ENCODE results near the gene ESPN.

DNA sequence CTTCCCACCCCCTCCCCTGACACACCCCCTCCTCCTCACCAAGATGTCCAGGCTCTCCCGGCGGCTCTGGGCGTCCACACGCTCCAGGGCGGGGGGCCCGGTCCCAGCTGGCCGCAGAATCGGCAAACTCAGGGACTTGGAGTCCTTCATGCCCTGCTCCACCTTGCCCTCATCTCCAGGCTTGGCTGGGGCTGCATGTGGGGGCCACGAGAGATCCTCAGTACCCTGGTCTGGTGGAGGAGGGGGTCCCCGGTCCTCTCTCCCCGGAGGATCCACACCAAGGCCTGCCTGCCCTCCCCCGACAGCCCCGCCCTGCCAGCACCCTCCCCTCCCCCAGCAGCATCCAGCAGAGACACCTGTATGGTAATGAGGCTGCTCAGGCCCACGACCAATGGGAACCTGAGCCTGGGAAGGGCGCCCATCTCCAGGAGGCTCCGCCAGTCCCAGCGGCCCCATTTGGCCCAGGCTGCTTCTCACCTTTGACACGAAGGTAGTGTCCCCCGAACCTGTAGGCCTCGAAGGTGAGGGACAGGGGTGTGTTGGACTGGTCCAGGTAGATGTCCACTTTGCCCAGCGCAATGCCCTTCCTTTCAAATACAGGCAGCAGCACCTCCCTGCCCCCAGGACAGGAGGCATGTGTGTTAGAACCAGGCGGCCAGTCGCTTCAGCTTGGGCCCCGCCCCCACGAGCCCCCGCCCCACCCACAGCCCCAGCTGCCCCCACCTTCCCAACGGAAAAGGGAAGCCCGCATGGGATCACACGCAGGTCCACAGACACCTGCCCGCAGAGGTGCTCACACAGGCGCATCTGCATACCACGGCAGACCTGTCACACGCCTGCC is 49.6 kb downstream of the ESPN start:
- TF ChIP-seq ZNF274 (IDR thresholded peaks at IDR 0.05; ENCODE audit: low read depth, low read length) (no peak), SUZ12 (IDR thresholded peaks at IDR 0.05; ENCODE audit: extremely low read depth, insufficient read depth, insufficient read length) (no peak)

Measured in NT2/D1 (cell line).